ENCODE measurements around the gene THYN1.

Gene THYN1

GRCh38 chr11:134226806-134227325, 26.3 kb downstream of the THYN1 start:
- intact Hi-C loops (cut with DNase I) = loop anchor here (10.0 kb wide), 2 partner anchors 172 to 292 kb away; no protein-coding TSS in a partner anchor

GRCh38 chr11:134224710-134225664, 28.2 kb downstream of the THYN1 start:
- intact Hi-C loops (cut with DNase I) = loop anchor here (2.0 to 10.0 kb wide), 3 partner anchors 28 to 290 kb away; partner anchors contain the start of genes ACAD8 and THYN1
- DNase-seq = peak; percentile 63 to 96 (median 74)

More at GRCh38 chr11:134226806-134227325, 26.3 kb downstream of the THYN1 start:
- DNase-seq = no peak

- peak; percentile 90 to 99 (median 96) for DNase-seq
- intact Hi-C loops (cut with DNase I) = loop anchor here (2.0 to 10.0 kb wide), 3 partner anchors 29 to 289 kb away; partner anchors contain the start of genes ACAD8 and THYN1
Observed at GRCh38 chr11:134223836-134224709, 29.1 kb downstream of the THYN1 start, which contains the start of the genes NCAPD3 and VPS26B. Gene NCAPD3 (minus strand): TSS chr11:134223967. CDS start chr11:134223926, 41 bp downstream. Gene VPS26B (plus strand): TSS chr11:134224671. CDS start chr11:134225123, 452 bp downstream.

- intact Hi-C loops (cut with DNase I) = loop anchor here (10.0 kb wide), 2 partner anchors 168 to 288 kb away; no protein-coding TSS in a partner anchor
- no peak for DNase-seq
Observed at GRCh38 chr11:134223121-134223520, 30.0 kb downstream of the THYN1 start.

GRCh38 chr11:134216816-134217215, 36.3 kb downstream of the THYN1 start:
- intact Hi-C loops (cut with DNase I) = no loop called here
- no peak for DNase-seq

- intact Hi-C loops (cut with DNase I) = no loop called here
- no peak for DNase-seq
Observed at GRCh38 chr11:134215836-134216235, 37.3 kb downstream of the THYN1 start.

GRCh38 chr11:134207538-134208239, 45.5 kb downstream of the THYN1 start:
- peak in 1 of 10 donors; percentile 16 for DNase-seq
- intact Hi-C loops (cut with DNase I) = no loop called here

GRCh38 chr11:134206185-134206584, 47.0 kb downstream of the THYN1 start:
- DNase-seq = no peak
- intact Hi-C loops (cut with DNase I) = no loop called here

- no peak for DNase-seq
- intact Hi-C loops (cut with DNase I) = no loop called here
Observed at GRCh38 chr11:134205729-134206128, 47.4 kb downstream of the THYN1 start.

GRCh38 chr11:134202661-134203060, 50.5 kb downstream of the THYN1 start:
- DNase-seq = no peak
- intact Hi-C loops (cut with DNase I) = no loop called here

- intact Hi-C loops (cut with DNase I) = no loop called here
- DNase-seq = no peak
Observed at GRCh38 chr11:134200688-134201087, 52.5 kb downstream of the THYN1 start.

GRCh38 chr11:134199531-134199930, 53.6 kb downstream of the THYN1 start:
- intact Hi-C loops (cut with DNase I) = no loop called here
- no peak for DNase-seq

Data from posterior cingulate gyrus (tissue), 11 donors.